Measurements from ENCODE around the gene CPB2.

The CPB2 gene

GRCh38 chr13:46150134-46150693 is 45.4 kb upstream of the CPB2 start:
- Histone ChIP-seq H4K20me1 (ENCODE audit: insufficient read depth, low read length) (no peaks in the 10 kb centered on the region), H3K4me3 (ENCODE audit: low read depth, low read length, poor library complexity, severe bottlenecking) (no peak overlapping the region), H2AFZ (ENCODE audit: low read length) (no peak overlapping the region), H3K27ac (ENCODE audit: low read depth, low read length, poor library complexity, severe bottlenecking) (no peak overlapping the region), H3F3A (ENCODE audit: insufficient read depth, low read length) (0 out of 2 replicates have a peak, but pooled peaks cover 4% of the 10 kb centered on the region), H3K9ac (ENCODE audit: low read length) (no peak overlapping the region), H3K9me2 (ENCODE audit: low read depth, low read length) (no peaks in the 10 kb centered on the region), H3K27me3 (ENCODE audit: insufficient read depth, low read length) (no peaks in the 10 kb centered on the region), H3K4me1 (ENCODE audit: insufficient read depth, low read length, severe bottlenecking) (no peaks in the 10 kb centered on the region), H3K79me2 (ENCODE audit: insufficient read depth, low read length) (no peaks in the 10 kb centered on the region), H3K4me2 (ENCODE audit: low read length) (no peak overlapping the region), H3K36me3 (ENCODE audit: insufficient read depth, low read length) (peaks cover 96% of the 10 kb centered on the region), H3K9me3 (ENCODE audit: low read length) (no peaks in the 10 kb centered on the region)
- no peak for TF ChIP-seq CTCF (IDR thresholded peaks at IDR 0.05; ENCODE audit: low read length)
- TF ChIP-seq EZH2 (IDR thresholded peaks at IDR 0.05; ENCODE audit: borderline replicate concordance, low read length), result no peak

GRCh38 chr13:46149272-46150133 is 44.7 kb upstream of the CPB2 start:
- H3K36me3 ChIP-seq (ENCODE audit: insufficient read depth, low read length), result peaks cover 96% of the 10 kb centered on the region
- H3K9me3 ChIP-seq (ENCODE audit: low read length), result no peaks in the 10 kb centered on the region
- H2AFZ ChIP-seq (ENCODE audit: low read length), result no peak overlapping the region
- H3F3A ChIP-seq (ENCODE audit: insufficient read depth, low read length), result 0 out of 2 replicates have a peak, but pooled peaks cover 4% of the 10 kb centered on the region
- H3K79me2 ChIP-seq (ENCODE audit: insufficient read depth, low read length), result no peaks in the 10 kb centered on the region
- H3K27me3 ChIP-seq (ENCODE audit: insufficient read depth, low read length), result no peaks in the 10 kb centered on the region
- no peak overlapping the region for H3K27ac ChIP-seq (ENCODE audit: low read depth, low read length, poor library complexity, severe bottlenecking)
- no peak overlapping the region for H3K9ac ChIP-seq (ENCODE audit: low read length)
- H3K9me2 ChIP-seq (ENCODE audit: low read depth, low read length), result no peaks in the 10 kb centered on the region
- TF ChIP-seq CTCF (IDR thresholded peaks at IDR 0.05; ENCODE audit: low read length), result no peak
- TF ChIP-seq EZH2 (IDR thresholded peaks at IDR 0.05; ENCODE audit: borderline replicate concordance, low read length), result no peak
- H3K4me3 ChIP-seq (ENCODE audit: low read depth, low read length, poor library complexity, severe bottlenecking), result no peak overlapping the region
- H3K4me1 ChIP-seq (ENCODE audit: insufficient read depth, low read length, severe bottlenecking), result no peaks in the 10 kb centered on the region
- H3K4me2 ChIP-seq (ENCODE audit: low read length), result no peak overlapping the region
- no peaks in the 10 kb centered on the region for H4K20me1 ChIP-seq (ENCODE audit: insufficient read depth, low read length)

GRCh38 chr13:46146898-46147297 is 42.1 kb upstream of the CPB2 start:
- H3K4me3 ChIP-seq (ENCODE audit: low read depth, low read length, poor library complexity, severe bottlenecking), result no peak overlapping the region
- H3K27me3 ChIP-seq (ENCODE audit: insufficient read depth, low read length), result no peaks in the 10 kb centered on the region
- no peaks in the 10 kb centered on the region for H3K79me2 ChIP-seq (ENCODE audit: insufficient read depth, low read length)
- no peak overlapping the region for H3K4me2 ChIP-seq (ENCODE audit: low read length)
- H2AFZ ChIP-seq (ENCODE audit: low read length), result no peak overlapping the region
- H3K27ac ChIP-seq (ENCODE audit: low read depth, low read length, poor library complexity, severe bottlenecking), result no peak overlapping the region
- H3K9ac ChIP-seq (ENCODE audit: low read length), result no peak overlapping the region
- 0 out of 2 replicates have a peak, but pooled peaks cover 4% of the 10 kb centered on the region for H3F3A ChIP-seq (ENCODE audit: insufficient read depth, low read length)
- peaks cover 95% of the 10 kb centered on the region for H3K36me3 ChIP-seq (ENCODE audit: insufficient read depth, low read length)
- TF ChIP-seq EZH2 (IDR thresholded peaks at IDR 0.05; ENCODE audit: borderline replicate concordance, low read length) (no peak), CTCF (IDR thresholded peaks at IDR 0.05; ENCODE audit: low read length) (no peak)
- H3K4me1 ChIP-seq (ENCODE audit: insufficient read depth, low read length, severe bottlenecking), result no peaks in the 10 kb centered on the region
- no peaks in the 10 kb centered on the region for H3K9me2 ChIP-seq (ENCODE audit: low read depth, low read length)
- no peaks in the 10 kb centered on the region for H4K20me1 ChIP-seq (ENCODE audit: insufficient read depth, low read length)
- H3K9me3 ChIP-seq (ENCODE audit: low read length), result no peaks in the 10 kb centered on the region

Data from OCI-LY1 (cell line).